SW 1271 (cell line): Measurements from ENCODE around the gene TAF1A.
A peak's percentile ranks its signal among the peaks of the same experiment; 100 is the strongest.
"Not testable (repeated sequence)": the region's sequence is repeated elsewhere in the genome, so short reads cannot be mapped to it uniquely, and the experiment has no call there.

ENCODE experiments used
- DNase-seq, 2 experiments: peaks; one replicate each; lab custom pipeline; 2025; lab: John Stamatoyannopoulos, UW

Gene TAF1A

GRCh38 chr1:222589462-222590302, at the start of gene TAF1A:
Gene TAF1A (minus strand): TSS chr1:222589933.
- DNase-seq = peak; percentile 33 to 77

GRCh38 chr1:222634180-222635013, 44.7 kb upstream of the TAF1A start:
- DNase-seq = peak; percentile 29 to 55

GRCh38 chr1:222632749-222633148, 43.0 kb upstream of the TAF1A start:
- no peak for DNase-seq

GRCh38 chr1:222631611-222632208, 42.0 kb upstream of the TAF1A start:
- DNase-seq = no peak

GRCh38 chr1:222629921-222630535, 40.3 kb upstream of the TAF1A start:
- DNase-seq = no peak

GRCh38 chr1:222627232-222627631, 37.5 kb upstream of the TAF1A start:
- no peak for DNase-seq

- no peak for DNase-seq
These were observed 34.5 kb upstream of the TAF1A start for GRCh38 chr1:222624214-222624613.

GRCh38 chr1:222623458-222623857, 33.7 kb upstream of the TAF1A start:
- no peak for DNase-seq

- DNase-seq = no peak
These were observed 33.0 kb upstream of the TAF1A start for GRCh38 chr1:222622765-222623164.

GRCh38 chr1:222620566-222620965, 30.8 kb upstream of the TAF1A start:
- no peak for DNase-seq

GRCh38 chr1:222618880-222619596, 29.3 kb upstream of the TAF1A start:
- DNase-seq = no peak

GRCh38 chr1:222618001-222618879, 28.5 kb upstream of the TAF1A start, which contains the start of gene MIA3:
Gene MIA3 (plus strand): TSS chr1:222618097. CDS start chr1:222618111, 14 bp downstream.
- peak in 1 of 2 experiments; percentile 38 for DNase-seq

- DNase-seq = peak; percentile 64 to 81
These were observed 27.7 kb upstream of the TAF1A start for GRCh38 chr1:222617367-222617951.

- DNase-seq = no peak
These were observed 26.8 kb upstream of the TAF1A start for GRCh38 chr1:222616525-222616924.

GRCh38 chr1:222613627-222614026, 23.9 kb upstream of the TAF1A start:
- no peak for DNase-seq

GRCh38 chr1:222610728-222611127, 21.0 kb upstream of the TAF1A start:
- DNase-seq = no peak

- not testable (repeated sequence) for DNase-seq
These were observed 19.4 kb upstream of the TAF1A start for GRCh38 chr1:222609111-222609510.

GRCh38 chr1:222606757-222607156, 17.0 kb upstream of the TAF1A start:
- DNase-seq = no peak

- DNase-seq = no peak
These were observed 11.5 kb upstream of the TAF1A start for GRCh38 chr1:222601257-222601656.

GRCh38 chr1:222600281-222600680, 10.5 kb upstream of the TAF1A start:
- DNase-seq = no peak
